Fibroblast of lung (primary cell): ENCODE measurements around the gene DIRAS2. TPM values are rescaled to one million over a fixed set of nuclear protein-coding genes. Genes with fewer than 3 reads are reported as not detected.

Experiments
- DNase-seq, 2 donors: peaks; one replicate each; pipeline versions ENCODE4 v3.0.0 to v3.0.0-alpha.2; 2010; ENCODE audit warnings: low read depth in 2 of 2
- H2AFZ ChIP-seq: 2 replicates; pipeline ENCODE4 v1.5.1; 2012; ENCODE audit warnings: low read length, control low read depth, inconsistent platforms
- H3K27ac ChIP-seq: 2 replicates; pipeline ENCODE4 v1.5.1; 2011; ENCODE audit warnings: low read length, control low read depth; ENCODE audit not compliant: insufficient read depth
- H3K27me3 ChIP-seq: 2 replicates; pipeline ENCODE4 v1.5.1; 2011; ENCODE audit warnings: mild to moderate bottlenecking, low read length; ENCODE audit not compliant: control insufficient read depth, insufficient read depth
- H3K36me3 ChIP-seq: 2 replicates; pipeline ENCODE4 v1.5.1; 2011; ENCODE audit warnings: low read length; ENCODE audit not compliant: control insufficient read depth, insufficient read depth
- H3K4me1 ChIP-seq: 2 replicates; pipeline ENCODE4 v1.5.1; 2011; ENCODE audit warnings: low read length; ENCODE audit not compliant: control insufficient read depth, insufficient read depth; ENCODE audit errors: extremely low read depth
- H3K4me2 ChIP-seq: 2 replicates; pipeline ENCODE4 v1.5.1; 2011; ENCODE audit warnings: low read length, control low read depth; ENCODE audit not compliant: insufficient read depth; ENCODE audit errors: extremely low read depth
- H3K4me3 ChIP-seq, 4 experiments: fragments of 200-600 bp in 1 of 4; sonication (generic) in 1 of 4; replicated peaks in 1 of 4; 2 replicates each; pipeline ENCODE4 v1.5.1; 2011 to 2016; ENCODE audit warnings: low read length in 4 of 4, low read depth in 3 of 4, mild to moderate bottlenecking in 3 of 4, control low read depth in 2 of 4, inconsistent platforms in 1 of 4, mixed read lengths in 1 of 4; ENCODE audit not compliant: insufficient read depth in 1 of 4; ENCODE audit errors: control extremely low read depth in 1 of 4
- H3K79me2 ChIP-seq: 2 replicates; pipeline ENCODE4 v1.5.1; 2012; ENCODE audit warnings: mild to moderate bottlenecking, low read length, inconsistent platforms; ENCODE audit not compliant: control insufficient read depth, insufficient read depth
- H3K9ac ChIP-seq: 2 replicates; pipeline ENCODE4 v1.5.1; 2011; ENCODE audit warnings: mild to moderate bottlenecking, low read length, control low read depth; ENCODE audit not compliant: insufficient read depth
- H3K9me3 ChIP-seq: 2 replicates; pipeline ENCODE4 v1.5.1; 2012; ENCODE audit warnings: low read depth, low read length; ENCODE audit not compliant: control insufficient read depth, insufficient read depth
- H4K20me1 ChIP-seq: 2 replicates; pipeline ENCODE4 v1.5.1; 2011; ENCODE audit warnings: low read length; ENCODE audit not compliant: control insufficient read depth, insufficient read depth; ENCODE audit errors: extremely low read depth
- EZH2 ChIP-seq: IDR thresholded peaks from 2 replicates; pipeline ENCODE4 v1.5.1; 2012; ENCODE audit warnings: low read length, control low read depth, mild to moderate bottlenecking; ENCODE audit errors: missing control alignments
- polyA plus RNA-seq, 2 donors: library from polyadenylated mRNA; depleted of rRNA in 1 of 2; stranded (reverse) in 1 of 2; unstranded in 1 of 2; fragments of >200 nt; gene quantifications; 2 replicates each; pipeline ENCODE4 v1.2.1, GENCODE V29; 2011 to 2012; ENCODE audit warnings: missing spikeins in 1 of 2
- total RNA-seq: library from RNA; depleted of rRNA; stranded (reverse); fragments of >200 nt; gene quantifications from 2 replicates; pipeline ENCODE4 v1.2.1, GENCODE V29; 2014
- TF ChIP-seq, protein P1 (sequence below), 2 donors: IDR thresholded peaks in 1 of 2; conservative IDR thresholded peaks in 1 of 2; 1 replicate in 1 of 2; 2 replicates in 1 of 2; pipeline ENCODE4 v1.5.1; 2011 to 2012; ENCODE audit warnings: low read length in 2 of 2, control low read depth in 1 of 2, inconsistent platforms in 1 of 2, low read depth in 1 of 2, mild to moderate bottlenecking in 1 of 2

DIRAS2 gene
- total and polyA plus RNA-seq, 2 donors (not counting 1 experiment from before 2014, with no cell fraction given): 0.01 to 0.66 TPM

DNA sequence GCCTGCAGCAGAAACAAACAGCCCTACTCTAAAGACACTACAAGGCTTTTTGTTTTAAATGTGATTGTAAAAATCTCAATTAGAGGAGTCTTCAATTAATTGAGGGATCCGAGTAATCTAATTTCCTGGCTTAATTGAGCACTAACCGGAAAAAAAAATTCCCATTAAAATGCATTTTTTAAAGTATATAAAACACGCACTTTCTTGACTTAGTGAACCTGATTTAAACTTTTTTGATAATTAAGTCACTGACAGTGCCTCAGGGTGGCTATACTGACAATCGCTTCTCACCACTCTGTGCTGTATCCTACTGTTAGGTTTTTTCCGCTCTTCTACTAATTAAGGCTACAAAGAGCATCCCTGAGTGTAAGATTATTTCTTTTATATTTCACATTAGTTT, 44.4 kb downstream of the DIRAS2 start:
- Histone ChIP-seq H3K4me1 (no peaks in the 10 kb centered on the region), H3K9me3 (no peaks in the 10 kb centered on the region), H3K27ac (no peak overlapping the region), H3K36me3 (no peaks in the 10 kb centered on the region), H3K9ac (no peak overlapping the region), H4K20me1 (no peaks in the 10 kb centered on the region), H2AFZ (no peak overlapping the region), H3K4me2 (no peak overlapping the region), H3K4me3 (no peak overlapping the region), H3K79me2 (no peaks in the 10 kb centered on the region), H3K27me3 (no peaks in the 10 kb centered on the region)
- no peak for DNase-seq
- TF ChIP-seq EZH2: no peak
- TF ChIP-seq, protein P1, sequence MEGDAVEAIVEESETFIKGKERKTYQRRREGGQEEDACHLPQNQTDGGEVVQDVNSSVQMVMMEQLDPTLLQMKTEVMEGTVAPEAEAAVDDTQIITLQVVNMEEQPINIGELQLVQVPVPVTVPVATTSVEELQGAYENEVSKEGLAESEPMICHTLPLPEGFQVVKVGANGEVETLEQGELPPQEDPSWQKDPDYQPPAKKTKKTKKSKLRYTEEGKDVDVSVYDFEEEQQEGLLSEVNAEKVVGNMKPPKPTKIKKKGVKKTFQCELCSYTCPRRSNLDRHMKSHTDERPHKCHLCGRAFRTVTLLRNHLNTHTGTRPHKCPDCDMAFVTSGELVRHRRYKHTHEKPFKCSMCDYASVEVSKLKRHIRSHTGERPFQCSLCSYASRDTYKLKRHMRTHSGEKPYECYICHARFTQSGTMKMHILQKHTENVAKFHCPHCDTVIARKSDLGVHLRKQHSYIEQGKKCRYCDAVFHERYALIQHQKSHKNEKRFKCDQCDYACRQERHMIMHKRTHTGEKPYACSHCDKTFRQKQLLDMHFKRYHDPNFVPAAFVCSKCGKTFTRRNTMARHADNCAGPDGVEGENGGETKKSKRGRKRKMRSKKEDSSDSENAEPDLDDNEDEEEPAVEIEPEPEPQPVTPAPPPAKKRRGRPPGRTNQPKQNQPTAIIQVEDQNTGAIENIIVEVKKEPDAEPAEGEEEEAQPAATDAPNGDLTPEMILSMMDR (conservative IDR thresholded peaks at IDR 0.05 in 1 of 2, IDR thresholded peaks at IDR 0.05 in 1 of 2; ENCODE audit: low read depth in 1 of 2, low read length in 2 of 2): no peak

DNA sequence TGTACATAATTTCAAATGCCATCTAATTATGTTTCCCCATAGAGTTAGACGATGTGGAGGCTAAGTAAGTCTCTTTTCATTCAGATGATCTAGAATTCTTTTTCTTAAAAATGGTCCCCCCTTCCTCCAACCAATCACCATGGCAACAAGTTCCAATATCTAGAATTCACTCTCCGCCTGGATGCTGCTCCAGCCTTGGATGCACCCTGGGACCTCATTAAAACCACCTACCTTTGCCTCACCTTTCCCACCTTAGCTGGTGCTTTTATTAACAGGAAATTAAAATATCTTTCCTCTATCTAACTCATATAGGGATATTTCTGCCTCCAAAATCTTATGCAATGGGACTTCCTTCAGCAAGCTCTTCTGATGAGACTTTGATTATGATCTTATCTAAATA, 49.0 kb downstream of the DIRAS2 start:
- no peak overlapping the region for H3K27ac ChIP-seq
- no peaks in the 10 kb centered on the region for H4K20me1 ChIP-seq
- no peak overlapping the region for H3K4me2 ChIP-seq
- H3K4me3 ChIP-seq: no peak overlapping the region
- no peaks in the 10 kb centered on the region for H3K27me3 ChIP-seq
- no peak overlapping the region for H2AFZ ChIP-seq
- no peaks in the 10 kb centered on the region for H3K79me2 ChIP-seq
- no peaks in the 10 kb centered on the region for H3K9me3 ChIP-seq
- no peak for TF ChIP-seq EZH2
- TF ChIP-seq, protein P1 (conservative IDR thresholded peaks at IDR 0.05 in 1 of 2, IDR thresholded peaks at IDR 0.05 in 1 of 2; ENCODE audit: low read depth in 1 of 2, low read length in 2 of 2): no peak
- H3K36me3 ChIP-seq: no peaks in the 10 kb centered on the region
- no peak for DNase-seq
- H3K9ac ChIP-seq: no peak overlapping the region
- no peaks in the 10 kb centered on the region for H3K4me1 ChIP-seq

DNA sequence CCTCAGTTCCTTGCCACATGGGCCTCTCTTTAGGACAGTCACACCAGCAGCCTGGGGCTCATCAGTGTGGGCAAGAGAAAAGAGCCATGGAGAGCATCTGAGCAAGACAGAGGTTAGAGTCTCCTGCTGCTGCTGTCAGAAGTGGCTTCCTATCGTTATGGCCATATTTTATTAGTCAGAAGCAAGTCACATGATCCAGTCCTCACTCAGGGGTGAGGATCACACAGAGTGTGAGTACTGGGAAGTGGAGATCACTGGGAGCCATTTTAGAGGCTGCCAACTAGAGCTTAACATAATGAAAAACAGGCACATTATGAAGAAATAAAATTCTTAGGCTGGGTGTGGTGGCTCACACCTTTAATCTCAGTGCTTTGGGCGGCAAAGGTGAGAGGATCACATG, 62.0 kb downstream of the DIRAS2 start:
- Histone ChIP-seq H3K36me3 (no peaks in the 10 kb centered on the region), H3K4me1 (no peaks in the 10 kb centered on the region), H3K9me3 (no peaks in the 10 kb centered on the region), H3K4me3 (no peak overlapping the region), H2AFZ (no peak overlapping the region), H3K27ac (no peak overlapping the region), H3K27me3 (no peaks in the 10 kb centered on the region), H4K20me1 (no peaks in the 10 kb centered on the region), H3K79me2 (no peaks in the 10 kb centered on the region), H3K9ac (no peak overlapping the region), H3K4me2 (no peak overlapping the region)
- TF ChIP-seq, protein P1 (conservative IDR thresholded peaks at IDR 0.05 in 1 of 2, IDR thresholded peaks at IDR 0.05 in 1 of 2; ENCODE audit: low read depth in 1 of 2, low read length in 2 of 2): no peak
- no peak for TF ChIP-seq EZH2
- DNase-seq: no peak
